SKM-1 (cell line): ENCODE results near the gene DDX39B.

Experiments
- DNase-seq: peaks from one replicate; lab custom pipeline; 2025; ENCODE audit not compliant: unreplicated experiment; lab: John Stamatoyannopoulos, UW

The DDX39B gene

GRCh38 chr6:31575952-31576685 lies 34.3 kb upstream of the DDX39B start:
- DNase-seq = no peak

- no peak for DNase-seq
Measured at GRCh38 chr6:31575335-31575901, 33.6 kb upstream of the DDX39B start, which contains the start of gene TNF. TNF (plus strand) TSS chr6:31575565; CDS start chr6:31575742, 177 bp downstream.

- no peak for DNase-seq
Measured at GRCh38 chr6:31574106-31575061, 32.6 kb upstream of the DDX39B start.

DNA sequence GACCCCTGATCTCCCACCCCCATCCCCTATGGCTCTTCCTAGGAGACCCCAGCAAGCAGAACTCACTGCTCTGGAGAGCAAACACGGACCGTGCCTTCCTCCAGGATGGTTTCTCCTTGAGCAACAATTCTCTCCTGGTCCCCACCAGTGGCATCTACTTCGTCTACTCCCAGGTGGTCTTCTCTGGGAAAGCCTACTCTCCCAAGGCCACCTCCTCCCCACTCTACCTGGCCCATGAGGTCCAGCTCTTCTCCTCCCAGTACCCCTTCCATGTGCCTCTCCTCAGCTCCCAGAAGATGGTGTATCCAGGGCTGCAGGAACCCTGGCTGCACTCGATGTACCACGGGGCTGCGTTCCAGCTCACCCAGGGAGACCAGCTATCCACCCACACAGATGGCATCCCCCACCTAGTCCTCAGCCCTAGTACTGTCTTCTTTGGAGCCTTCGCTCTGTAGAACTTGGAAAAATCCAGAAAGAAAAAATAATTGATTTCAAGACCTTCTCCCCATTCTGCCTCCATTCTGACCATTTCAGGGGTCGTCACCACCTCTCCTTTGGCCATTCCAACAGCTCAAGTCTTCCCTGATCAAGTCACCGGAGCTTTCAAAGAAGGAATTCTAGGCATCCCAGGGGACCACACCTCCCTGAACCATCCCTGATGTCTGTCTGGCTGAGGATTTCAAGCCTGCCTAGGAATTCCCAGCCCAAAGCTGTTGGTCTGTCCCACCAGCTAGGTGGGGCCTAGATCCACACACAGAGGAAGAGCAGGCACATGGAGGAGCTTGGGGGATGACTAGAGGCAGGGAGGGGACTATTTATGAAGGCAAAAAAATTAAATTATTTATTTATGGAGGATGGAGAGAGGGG lies 31.7 kb upstream of the DDX39B start:
- DNase-seq = no peak

- no peak for DNase-seq
Measured at GRCh38 chr6:31572041-31572911, 30.5 kb upstream of the DDX39B start, which contains the start of gene LTA. LTA (plus strand) TSS chr6:31572289; CDS start chr6:31572743, 454 bp downstream.

GRCh38 chr6:31569861-31570536 lies 28.2 kb upstream of the DDX39B start:
- no peak for DNase-seq

DNA sequence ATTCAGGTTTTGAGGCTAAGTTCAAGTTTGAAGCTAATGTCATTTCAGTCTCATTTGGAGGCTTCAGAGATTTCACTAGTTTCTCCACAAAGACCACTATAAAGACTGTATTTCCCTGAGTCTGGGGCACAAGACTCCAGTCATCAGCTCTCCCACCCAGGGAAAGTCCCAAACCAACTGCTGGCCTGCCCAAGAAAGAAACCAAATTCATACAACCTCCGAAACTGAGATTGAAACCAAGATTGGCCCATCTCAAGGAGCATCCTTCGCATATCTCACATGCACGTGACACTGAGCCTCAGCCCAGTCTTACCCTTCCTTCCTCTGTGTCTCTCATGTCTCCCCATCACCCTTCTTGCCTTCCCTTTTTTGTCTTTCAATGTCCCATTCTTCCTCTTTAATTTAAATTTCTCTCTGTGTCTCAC lies 26.7 kb upstream of the DDX39B start:
- no peak for DNase-seq

- DNase-seq = no peak
Measured at GRCh38 chr6:31567531-31568370, 25.9 kb upstream of the DDX39B start.

DNA sequence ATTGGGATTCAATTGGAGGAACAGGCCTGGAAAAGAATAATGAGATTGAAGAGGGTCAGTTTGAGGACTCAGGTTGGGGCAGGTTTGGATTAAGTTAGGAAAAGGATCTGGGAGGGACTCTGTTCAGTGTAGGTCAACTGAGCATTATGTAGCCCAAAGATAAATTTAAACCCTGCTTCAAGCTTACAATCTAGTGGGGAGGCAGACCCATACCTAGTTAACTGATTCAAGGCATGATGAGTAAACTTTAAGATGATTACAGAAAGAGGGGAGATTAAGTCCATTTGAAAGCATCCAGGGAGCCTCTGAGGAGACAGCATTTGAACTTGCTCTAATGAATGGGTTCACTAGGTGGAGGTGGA lies 18.9 kb upstream of the DDX39B start:
- no peak for DNase-seq

GRCh38 chr6:31559958-31560696 lies 18.3 kb upstream of the DDX39B start:
- peak; percentile 83 for DNase-seq

GRCh38 chr6:31559606-31559957 lies 17.8 kb upstream of the DDX39B start:
- DNase-seq = no peak

DNA sequence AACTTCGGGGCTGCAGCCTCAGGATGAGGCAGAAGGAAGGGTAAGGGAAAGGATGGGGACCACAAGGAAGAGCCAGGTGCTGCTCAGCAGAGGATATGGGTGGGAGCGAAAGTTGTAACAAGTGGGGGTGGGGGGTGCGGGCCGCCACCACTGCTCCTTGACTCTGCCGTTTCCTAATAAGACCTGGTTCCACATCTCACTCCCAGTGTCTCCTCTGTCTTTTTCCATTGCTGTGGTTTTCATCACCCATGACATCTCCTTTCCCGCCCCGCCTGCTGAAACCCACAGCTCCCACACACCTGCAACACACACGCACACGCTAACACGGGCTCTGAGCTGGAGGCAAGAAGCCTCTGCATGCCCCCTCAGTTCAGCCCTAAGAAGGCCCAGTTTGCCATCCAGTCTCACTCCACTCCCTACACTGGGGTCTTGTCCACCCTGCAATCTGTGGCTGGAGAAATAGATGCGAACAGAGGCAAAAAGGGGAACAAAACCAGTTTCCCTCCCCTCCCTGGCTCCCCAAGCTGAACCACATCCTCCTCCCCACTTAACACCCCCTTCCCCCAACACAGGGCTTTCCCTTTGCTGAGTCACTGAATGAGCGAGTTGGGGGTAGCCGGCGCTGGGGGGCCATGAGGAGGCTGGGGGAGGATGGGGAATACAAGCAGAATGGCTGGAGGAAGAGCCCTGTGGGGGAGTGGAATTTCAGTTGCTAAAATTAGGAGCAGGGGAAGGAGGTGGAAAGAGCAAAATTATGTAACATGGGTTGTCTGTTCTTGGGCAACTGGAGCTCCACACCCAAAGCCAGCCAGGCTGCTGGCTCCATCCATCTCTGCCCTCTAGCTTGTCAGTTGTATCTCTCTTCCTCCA lies 17.1 kb upstream of the DDX39B start:
- peak; percentile 98 for DNase-seq

GRCh38 chr6:31558318-31558625 lies 16.5 kb upstream of the DDX39B start:
- DNase-seq = no peak

DNA sequence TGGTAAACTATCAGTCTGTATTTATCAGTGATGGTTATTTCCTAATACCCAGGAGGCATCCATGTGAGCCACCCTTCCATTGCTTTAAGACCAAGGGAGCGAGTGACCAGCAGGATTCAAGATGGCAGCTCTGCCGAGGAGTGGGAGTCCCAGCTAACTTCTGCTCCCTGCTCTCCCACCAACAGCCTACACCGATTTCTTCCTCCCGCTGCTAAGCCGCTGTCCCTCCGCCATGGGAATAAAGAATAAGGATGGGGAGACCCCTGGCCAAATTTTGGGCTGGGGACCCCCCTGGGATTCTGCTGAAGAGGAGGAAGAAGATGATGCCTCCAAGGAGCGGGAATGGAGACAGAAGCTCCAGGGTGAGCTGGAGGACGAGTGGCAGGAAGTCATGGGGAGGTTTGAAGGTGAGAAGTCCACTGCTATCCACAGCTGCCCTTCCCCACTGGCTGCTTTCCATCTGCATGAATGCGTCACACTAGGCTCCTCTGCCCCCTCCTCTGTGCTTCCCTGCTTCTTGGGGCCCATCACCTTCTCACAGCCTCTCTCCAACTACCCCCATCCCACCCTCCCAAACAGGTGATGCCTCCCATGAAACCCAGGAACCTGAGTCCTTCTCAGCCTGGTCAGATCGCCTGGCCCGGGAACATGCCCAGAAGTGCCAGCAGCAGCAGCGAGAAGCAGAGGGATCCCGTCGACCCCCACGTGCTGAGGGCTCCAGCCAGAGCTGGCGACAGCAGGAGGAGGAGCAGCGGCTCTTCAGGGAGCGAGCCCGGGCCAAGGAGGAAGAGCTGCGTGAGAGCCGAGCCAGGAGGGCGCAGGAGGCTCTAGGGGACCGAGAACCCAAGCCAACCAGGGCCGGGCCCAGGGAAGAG lies 15.9 kb upstream of the DDX39B start:
- no peak for DNase-seq

- no peak for DNase-seq
Measured at GRCh38 chr6:31556307-31556706, 14.5 kb upstream of the DDX39B start.

GRCh38 chr6:31551371-31551770 lies 9.6 kb upstream of the DDX39B start:
- peak; percentile 83 for DNase-seq
